Hematopoietic multipotent progenitor cell (in vitro differentiated cells): ENCODE data around the gene NOS1AP. TPM values are rescaled to one million over a fixed set of nuclear protein-coding genes. Genes with fewer than 3 reads are reported as not detected.
"Not testable (repeated sequence)": the region's sequence is repeated elsewhere in the genome, so short reads cannot be mapped to it uniquely, and the experiment has no call there.

ENCODE experiments used
- DNase-seq, 3 donors: peaks; one replicate each; pipeline ENCODE4 v3.0.0-alpha.2; 2011 to 2015; ENCODE audit warnings: low read depth in 2 of 3, low spot score in 2 of 3
- total RNA-seq: library from RNA; depleted of rRNA; stranded (reverse); fragments of >200 nt; gene quantifications from one replicate; pipeline ENCODE4 v1.2.3, GENCODE V29; 2012

The NOS1AP gene
- under 0.01 TPM for total RNA-seq

DNA sequence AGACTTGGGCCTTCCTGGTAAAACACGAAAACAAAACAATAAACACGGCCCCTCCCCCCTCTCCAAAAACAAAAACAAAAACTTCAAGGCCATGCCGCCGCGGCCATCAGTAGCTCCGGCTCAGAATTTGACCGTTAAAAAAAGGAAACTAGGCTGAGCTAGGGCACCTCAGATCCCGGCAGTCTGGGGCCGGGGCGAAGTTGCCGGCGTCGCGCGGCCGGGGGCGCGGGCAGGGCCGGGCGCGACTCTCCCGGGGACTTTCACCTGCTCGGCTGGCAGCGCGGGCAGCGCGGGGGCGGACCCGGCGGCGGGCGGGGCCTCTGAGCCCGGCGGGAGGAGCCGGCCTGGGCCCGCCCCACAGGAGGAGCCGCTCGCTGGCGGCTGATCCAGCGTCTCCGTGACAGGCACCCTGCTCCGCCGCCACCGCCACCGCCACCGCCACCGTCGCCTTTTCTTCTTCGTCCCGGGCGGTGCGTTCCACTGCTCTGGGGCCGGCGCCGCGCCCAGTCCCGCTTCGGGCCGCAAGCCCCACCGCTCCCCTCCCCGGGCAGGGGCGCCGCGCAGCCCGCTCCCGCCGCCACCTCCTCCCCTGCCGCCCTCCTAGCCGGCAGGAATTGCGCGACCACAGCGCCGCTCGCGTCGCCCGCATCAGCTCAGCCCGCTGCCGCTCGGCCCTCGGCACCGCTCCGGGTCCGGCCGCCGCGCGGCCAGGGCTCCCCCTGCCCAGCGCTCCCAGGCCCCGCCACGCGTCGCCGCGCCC, at the start of gene NOS1AP:
TSS of gene NOS1AP (plus strand) at position 358 of the 760 bp plus-strand sequence. CDS start 487 bp downstream, outside the sequence.
- peak; percentile 57 to 74 (median 73) for DNase-seq

DNA sequence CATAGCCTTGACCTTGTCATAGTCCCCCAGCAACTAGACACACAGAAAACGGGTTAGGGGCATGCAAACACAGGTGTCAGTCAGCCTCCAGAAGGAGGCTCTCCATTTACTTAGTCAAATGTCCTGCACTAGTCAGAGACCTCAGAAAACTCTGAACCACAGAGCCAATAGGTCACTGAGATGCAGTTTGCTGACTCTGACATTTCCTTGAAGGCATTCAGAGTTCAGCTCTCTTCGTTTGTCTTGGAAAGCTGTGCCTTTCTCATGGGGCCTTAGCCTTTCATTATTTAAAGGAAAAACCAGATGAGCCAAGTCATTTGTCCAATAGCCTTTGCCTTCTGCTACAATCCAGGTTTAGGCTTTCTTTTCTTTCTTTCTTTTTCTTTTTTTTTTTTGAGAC, 49.3 kb upstream of the NOS1AP start:
- DNase-seq, result no peak

DNA sequence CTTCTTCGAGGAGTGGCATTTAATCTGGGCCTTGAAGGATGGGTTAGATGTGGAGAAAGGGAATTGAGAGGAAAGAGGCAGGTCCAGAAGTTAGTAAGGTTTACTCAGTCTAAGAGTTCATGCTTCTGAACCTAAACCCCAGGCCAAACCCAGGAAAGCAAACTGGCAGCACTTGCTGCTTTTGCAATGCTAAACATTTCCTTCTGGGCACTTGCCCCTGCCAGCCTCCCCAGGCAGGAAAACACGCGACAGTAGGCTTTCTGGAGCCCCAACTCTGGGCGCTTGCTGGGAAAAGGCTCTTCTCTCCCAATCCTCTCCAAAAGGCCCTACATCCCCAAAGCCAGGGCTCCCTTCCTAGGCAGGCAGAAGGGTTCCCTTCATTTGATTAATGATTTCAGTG, 48.4 kb upstream of the NOS1AP start:
- no peak for DNase-seq

DNA sequence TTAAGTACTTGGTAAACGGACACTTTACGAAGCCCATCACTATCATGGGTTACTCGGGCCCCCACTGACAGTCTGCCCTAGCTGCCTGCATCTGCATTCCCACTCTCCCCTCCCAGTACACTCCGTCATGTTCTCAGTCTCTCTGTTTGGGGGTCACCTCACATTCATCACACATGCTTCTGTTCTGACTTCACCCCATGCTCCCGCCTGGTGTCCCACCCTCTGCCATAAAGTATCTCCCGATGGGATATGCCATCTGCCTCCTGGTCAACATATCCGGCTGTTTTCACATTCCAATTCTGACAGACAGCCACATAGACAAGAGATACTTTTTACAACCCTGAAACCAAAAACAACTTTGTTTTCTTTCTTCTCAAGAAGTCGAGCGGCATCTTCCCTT, 46.9 kb upstream of the NOS1AP start:
- no peak for DNase-seq

DNA sequence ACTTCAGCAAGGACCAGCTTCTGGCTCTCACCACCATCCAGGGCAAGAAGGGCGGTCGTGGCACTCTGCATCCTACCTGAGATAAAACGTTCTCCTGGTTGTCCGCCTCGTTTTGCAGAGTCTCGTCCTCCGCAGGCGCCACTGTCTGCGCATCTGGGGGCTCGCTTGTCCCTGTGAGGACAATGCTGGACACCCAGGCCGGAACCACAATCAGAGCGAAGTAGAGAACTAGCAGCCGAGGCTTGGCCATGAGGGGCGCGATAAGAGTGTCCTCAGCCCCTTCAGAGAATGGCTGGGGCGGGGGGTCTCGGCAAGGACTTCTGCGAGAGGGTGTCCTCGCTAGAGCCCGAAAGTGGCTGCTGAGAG, 46.3 kb upstream of the NOS1AP start:
- DNase-seq, result no peak

DNA sequence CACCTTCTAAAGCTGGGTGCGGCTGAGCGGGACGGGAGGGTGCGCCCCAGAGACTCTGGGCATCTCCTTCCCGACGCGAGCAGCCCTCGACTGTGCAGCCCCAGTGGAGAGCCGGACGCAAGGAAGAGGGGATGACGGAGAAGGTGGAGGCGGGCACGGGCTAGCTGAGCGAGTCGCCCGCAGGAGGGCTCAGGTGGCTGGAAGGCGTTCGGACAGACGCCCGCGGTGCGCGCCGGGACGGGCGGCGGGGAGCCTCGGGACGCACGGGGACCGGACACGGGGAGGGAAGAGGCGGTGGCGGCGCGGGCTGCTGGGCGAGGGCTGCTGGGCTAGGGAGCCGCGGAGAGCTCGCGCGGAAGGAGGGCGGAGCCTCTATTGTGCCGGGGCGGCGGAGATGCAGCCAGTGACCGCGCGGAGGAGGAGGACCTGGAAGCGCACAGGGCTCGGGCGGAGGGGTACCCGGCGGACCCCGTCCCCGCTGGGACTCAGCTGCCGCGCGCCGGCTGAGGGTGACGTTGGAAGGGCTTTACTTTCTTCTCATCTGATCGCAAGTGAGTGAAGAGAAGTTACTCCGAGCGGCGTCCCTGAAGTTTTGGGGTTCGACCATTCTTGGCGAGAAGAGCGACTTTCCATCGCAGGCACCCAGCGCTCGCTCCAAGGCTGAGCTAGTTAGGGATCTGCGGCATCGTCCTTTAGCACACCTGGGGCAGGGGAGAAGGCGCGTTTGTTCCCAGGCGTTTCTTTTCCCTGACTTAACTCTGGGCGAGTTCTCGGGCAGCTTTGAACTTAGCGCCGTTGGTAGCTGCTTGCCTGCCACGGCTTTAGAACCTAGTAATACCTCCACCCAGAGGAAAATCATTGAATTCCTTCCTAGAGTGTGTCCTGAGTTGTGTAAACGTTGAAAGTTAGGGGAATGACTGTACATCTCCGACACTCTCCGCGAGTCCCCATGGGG, 45.7 kb upstream of the NOS1AP start, which contains the start of gene OLFML2B:
TSS of gene OLFML2B (minus strand) at position 323 of the 955 bp plus-strand sequence. CDS start 439 bp downstream, outside the sequence.
- DNase-seq, result peak in 2 of 3 donors; percentile 48 to 68

DNA sequence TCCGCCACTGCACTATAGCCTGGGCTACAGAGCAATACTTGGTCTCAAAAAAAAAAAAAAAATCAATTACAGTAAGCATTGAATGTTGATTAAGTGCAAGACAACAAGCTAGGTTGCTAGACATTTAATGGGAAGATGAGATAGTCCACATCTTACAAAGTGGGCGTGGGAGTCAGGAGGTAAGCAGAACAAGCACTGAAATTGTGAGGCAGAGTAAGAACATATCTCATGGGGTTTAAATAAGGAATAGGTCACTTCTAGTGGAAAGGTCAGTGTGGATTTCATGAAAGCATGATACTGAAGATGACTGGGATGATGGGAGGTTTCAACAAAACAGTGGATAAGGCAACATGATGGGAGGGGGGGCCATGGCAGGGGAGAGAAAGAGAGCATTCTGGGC, 44.0 kb upstream of the NOS1AP start:
- DNase-seq, result no peak

DNA sequence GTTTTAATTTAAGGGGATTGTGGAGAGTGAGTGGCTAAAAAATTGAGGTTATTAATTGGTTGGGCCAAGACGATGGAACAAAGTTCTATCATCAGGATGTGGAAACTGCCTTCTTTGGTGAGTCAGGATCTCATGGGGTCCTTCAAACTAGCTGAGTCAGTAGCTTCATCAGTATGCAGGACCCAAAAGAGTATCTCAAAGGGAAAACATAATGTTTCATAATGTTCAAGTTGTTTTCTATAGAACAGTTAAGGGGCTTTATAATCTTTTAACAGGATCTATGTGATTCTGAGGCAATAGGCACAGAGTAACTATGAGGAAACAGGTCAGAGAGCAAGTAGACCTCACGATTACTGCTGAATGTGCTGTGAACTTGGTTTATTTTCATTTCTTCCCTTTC, 42.6 kb upstream of the NOS1AP start:
- DNase-seq, result no peak

DNA sequence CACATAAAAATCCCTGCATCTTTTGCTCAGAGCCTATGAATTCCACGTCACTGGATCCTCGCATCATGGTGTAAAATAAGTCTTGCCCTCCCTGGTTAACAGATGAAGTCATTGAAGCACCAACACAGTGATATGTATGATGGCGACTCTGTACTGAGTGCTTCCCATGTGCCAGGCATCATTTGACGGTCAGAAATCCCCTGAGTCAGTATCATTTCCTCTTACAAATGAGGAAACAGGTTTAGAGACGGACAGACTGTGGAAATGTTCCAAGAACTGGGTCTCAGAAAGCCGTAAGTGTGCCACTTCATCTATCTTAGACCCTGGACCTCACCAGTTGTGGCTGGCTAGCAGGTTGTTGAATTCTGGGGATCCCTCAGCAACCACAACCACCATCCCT, 40.8 kb upstream of the NOS1AP start:
- peak in 2 of 3 donors; percentile 61 to 81 for DNase-seq

DNA sequence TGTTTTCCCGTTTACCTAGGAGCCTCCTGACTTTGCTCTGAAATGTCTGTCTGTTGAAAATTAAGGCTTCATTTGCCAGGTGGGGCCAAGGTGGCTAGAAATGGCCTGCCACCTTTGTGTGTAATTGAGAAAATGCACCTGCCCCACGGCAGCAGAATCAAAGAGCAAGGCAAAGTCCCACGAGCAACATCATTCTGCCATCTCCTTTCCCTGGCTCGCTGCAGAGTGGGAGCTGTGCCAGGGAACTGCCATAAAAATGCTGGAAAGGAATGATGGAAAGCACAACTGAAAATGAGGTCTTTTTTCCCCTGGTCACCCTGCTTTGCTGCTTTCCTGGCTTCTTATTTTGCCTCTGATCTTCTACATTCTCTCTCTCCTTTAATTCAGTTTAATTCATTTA, 40.3 kb upstream of the NOS1AP start:
- DNase-seq, result no peak

DNA sequence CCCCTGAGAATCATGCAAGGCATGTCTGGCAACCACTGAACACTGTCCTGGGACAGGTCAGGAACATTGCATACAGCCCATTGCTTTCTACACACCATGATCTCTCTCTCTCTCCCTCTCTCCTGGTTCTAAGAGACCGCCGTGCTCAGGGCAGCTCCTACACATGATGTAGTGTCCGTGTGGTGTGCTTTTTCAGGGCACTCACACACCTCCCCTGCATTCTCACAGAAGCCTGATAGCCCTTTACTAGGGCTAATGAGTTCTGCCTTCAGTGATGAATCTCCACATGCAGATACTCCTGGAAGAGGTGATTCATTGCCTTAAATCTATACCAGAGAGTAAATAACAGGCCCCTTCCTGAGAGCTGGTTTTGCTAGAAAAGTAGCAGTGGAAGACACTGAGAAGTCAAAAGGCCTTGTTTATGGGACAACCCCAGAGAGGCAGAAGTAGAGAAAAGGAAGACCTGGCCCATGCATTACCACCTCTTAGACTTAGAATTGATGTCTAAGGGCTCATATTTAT, 38.7 kb upstream of the NOS1AP start:
- no peak for DNase-seq

DNA sequence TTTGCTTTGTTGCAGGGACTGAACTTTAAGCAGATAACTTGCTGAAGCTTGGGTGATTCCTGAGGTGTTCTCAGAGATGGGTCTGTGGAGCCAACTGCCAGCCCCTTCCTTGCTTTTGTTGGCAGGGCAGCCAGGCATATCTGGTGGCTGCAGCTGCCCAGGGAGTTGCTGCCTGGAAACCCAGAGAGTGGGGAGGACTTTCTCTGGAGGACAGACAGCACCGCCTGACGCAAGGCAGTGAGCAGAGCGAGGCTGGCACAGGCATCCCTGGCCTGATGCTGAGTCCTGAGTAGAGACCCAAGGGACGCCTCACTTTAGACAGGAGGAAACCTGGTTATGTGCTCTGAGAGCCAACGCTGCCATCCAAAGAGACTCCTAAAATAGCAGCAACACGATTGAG, 36.1 kb upstream of the NOS1AP start:
- DNase-seq, result no peak

DNA sequence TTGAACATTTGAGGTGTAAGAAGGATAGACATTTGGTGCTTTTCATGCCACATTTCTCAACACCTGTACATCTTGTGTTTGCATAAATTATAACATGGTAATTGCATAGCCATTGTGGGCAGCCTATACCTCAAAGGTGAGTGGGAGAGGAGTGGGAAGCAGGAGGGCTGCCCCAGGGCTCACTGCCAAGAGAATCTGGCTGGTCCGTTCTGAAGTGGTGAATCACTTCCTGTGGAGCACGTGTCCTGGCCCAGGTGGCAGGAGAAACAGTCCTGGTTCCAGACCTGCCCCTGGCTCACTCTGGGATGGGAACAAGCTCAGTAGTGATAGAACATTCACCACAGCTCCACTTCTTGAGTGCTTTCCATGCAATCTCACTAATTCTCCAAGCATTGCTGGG, 34.2 kb upstream of the NOS1AP start:
- peak in 1 of 3 donors; percentile 26 for DNase-seq

DNA sequence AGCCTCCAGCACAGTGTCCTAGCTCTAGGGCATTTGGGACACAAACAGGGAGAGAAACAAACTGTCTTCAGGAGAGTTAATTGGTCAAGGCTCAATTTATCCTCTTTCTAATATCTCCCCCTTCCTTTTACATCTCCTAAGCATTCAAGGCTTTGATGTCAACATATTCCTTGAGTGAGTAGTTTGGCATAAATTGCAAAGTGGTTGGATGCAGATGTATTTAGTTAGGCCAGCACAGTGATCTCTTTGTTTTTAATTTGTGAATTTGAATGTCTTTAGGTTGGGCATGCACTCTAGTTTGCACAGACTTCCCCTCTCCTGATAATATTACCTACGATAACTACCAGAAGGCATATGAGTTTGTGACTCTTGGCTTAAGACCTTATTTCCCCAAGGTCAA, 33.3 kb upstream of the NOS1AP start:
- no peak for DNase-seq

DNA sequence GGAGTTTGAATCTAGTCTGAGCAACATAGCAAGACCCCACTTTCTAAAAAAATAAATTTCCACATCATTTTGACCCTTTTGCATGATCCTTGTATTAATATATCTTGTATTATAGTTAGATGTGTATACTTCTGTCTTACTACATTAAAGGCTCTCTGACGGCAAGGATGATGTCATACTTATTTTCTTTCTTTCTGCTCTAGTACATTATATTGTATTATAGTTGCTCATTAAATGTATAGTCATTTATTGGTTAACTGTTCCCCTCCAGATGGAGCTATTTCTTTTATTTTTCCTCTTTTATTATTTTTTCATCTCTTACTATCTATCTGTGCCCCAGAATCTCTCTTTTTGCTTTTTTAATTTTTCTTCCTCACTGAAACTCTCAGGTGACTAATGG, 30.9 kb upstream of the NOS1AP start:
- DNase-seq, result no peak

DNA sequence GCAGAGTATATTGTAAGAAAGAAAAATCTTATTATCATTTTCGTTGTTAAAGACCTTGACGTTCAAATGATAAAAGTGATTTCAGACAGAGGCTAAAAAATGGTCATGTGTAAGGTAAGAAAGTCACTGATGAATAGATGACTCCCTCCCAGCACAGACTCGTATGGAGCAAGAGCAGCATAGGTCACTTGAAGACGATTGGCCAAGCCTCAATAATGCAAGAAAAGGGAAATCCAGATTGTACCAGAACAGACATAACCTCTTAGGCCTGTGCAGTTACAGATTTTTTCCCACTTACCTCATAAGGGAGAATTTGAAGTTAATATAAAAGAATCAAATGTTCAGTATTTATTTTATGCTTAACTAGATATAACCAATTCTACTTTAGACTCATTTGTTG, 29.5 kb upstream of the NOS1AP start:
- DNase-seq, result no peak

DNA sequence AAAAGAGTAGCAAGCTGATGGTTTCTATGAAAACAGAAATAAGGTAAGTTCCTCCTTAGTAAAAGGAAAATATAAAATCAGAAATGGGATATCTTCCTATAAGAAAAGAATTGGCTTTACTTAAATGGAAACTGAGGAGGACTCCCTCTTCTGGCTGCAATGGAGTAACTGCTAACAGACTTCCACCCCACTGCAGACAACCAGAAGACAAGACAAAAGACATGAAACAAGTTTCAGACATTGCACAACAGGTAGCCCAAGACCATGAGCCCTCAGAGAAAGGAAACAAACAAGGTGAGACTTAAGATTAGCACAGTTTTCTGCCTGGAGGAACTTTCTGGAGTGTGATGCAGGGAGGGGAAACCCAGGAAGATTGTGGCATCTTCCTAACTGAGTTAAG, 28.8 kb upstream of the NOS1AP start:
- no peak for DNase-seq

DNA sequence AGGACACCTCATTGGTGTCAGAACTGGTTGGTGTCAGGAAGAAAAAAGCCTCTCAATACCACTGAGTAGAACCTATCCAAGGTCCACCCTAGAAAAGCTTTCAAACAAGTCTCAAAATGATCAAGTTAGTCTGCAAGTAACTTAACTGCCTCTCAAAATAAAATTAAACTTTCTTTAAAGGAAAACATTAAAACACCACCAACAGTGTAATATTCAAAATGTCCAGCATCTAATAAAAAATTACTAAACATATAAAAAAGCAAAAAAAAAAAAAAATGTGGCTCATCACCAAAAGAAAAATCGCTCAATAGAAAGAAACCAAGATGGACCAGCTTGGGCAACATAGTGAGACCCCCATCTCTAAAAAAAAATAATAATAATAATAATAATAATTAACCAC, 27.1 kb upstream of the NOS1AP start:
- DNase-seq, result no peak

DNA sequence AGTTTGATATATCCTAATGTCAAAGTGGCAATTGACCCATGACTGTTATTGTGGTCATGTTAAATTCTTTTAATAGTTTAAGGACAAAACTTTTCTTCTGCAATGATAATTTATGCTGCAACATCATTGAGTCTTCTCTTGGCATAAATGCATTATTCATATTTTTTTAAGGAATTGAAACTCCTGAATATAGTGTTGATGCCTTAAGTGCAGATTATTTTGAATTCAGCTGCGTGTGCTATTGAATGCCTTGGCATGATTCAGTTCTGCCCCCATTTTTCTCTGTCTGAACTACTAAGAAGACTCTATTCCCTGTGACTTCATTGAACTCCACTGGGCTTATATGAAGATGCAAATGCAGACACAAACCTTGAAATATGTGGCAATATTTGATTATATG, 22.6 kb upstream of the NOS1AP start:
- no peak for DNase-seq

DNA sequence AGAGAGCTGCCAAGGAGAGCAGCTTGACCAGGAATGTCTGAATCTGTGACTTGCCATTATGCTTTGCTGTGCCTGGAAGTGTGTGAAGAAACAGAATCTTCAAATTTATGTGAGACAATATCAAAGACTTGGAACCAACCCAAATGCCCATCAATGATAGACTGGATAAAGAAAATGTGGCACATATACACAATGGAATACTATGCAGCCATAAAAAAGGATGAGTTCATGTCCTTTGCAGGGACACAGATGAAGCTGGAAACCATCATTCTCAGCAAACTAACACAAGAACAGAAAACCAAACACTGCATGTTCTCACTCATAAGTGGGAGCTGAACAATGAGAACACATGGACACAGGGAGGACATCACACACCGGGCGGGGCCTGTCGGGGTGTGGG, 15.5 kb upstream of the NOS1AP start:
- DNase-seq, result not testable (repeated sequence)

DNA sequence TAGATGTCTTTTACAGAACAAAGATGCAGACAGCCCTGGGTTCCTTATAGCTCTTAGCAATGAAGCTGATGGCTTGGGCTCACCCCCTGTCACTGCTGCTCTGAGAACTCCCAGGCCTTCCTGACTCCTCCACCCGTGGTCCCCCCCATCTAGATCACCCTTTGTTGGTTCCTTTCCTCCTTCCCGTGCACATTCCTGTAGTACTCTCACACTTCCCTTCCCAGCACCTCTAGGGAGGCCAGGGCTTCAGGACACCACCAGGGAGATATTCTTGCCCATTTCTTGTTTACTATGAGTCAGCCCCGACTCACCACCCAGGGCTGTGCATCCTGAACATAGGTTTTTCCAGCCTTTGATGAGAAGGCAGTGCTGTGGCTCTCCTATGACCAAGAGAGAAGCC, 14.4 kb upstream of the NOS1AP start:
- no peak for DNase-seq
